Memory B cell (primary cell): ENCODE data around the gene DMD.
"Not testable (repeated sequence)": the region's sequence is repeated elsewhere in the genome, so short reads cannot be mapped to it uniquely, and the experiment has no call there.

Source experiments
- ATAC-seq: fragments of 150-1000 bp; cut with Tn5 transposase; 2 replicates; pipeline ENCODE4 v1.10.0; 2021; ENCODE audit warnings: low read depth, mild to moderate bottlenecking, moderate library complexity
- DNase-seq, 2 donors: peaks; one replicate each; pipeline ENCODE4 v3.0.0; 2022; ENCODE audit warnings: low spot score in 2 of 2
- H3K27ac Mint-ChIP-seq: one replicate; pipeline ENCODE4 v1.8.0; 2022; ENCODE audit warnings: mild to moderate bottlenecking, moderate library complexity, mixed read lengths
- H3K27me3 Mint-ChIP-seq: one replicate; pipeline ENCODE4 v1.8.0; 2022; ENCODE audit warnings: mixed read lengths
- H3K36me3 Mint-ChIP-seq: one replicate; pipeline ENCODE4 v1.8.0; 2022; ENCODE audit warnings: mild to moderate bottlenecking, mixed read lengths
- H3K4me1 Mint-ChIP-seq: one replicate; pipeline ENCODE4 v1.8.0; 2022; ENCODE audit warnings: mixed read lengths
- H3K4me3 Mint-ChIP-seq: one replicate; pipeline ENCODE4 v1.8.0; 2022; ENCODE audit warnings: mild to moderate bottlenecking, moderate library complexity, mixed read lengths
- H3K9me3 Mint-ChIP-seq: one replicate; pipeline ENCODE4 v1.8.0; 2022; ENCODE audit warnings: mixed read lengths

Gene DMD

GRCh38 chrX:33132569-33132968 lies 78.8 kb downstream of the DMD start:
- H3K27ac Mint-ChIP-seq = no peak overlapping the region
- no peaks in the 10 kb centered on the region for H3K36me3 Mint-ChIP-seq
- H3K4me1 Mint-ChIP-seq = no peaks in the 10 kb centered on the region
- H3K4me3 Mint-ChIP-seq = no peak overlapping the region
- H3K27me3 Mint-ChIP-seq = no peaks in the 10 kb centered on the region
- ATAC-seq = no peak
- no peak for DNase-seq
- H3K9me3 Mint-ChIP-seq = no peaks in the 10 kb centered on the region

- Mint-ChIP-seq H3K36me3 (no peaks in the 10 kb centered on the region), H3K4me3 (no peak overlapping the region), H3K27me3 (no peaks in the 10 kb centered on the region), H3K4me1 (no peaks in the 10 kb centered on the region), H3K9me3 (no peaks in the 10 kb centered on the region), H3K27ac (no peak overlapping the region)
- ATAC-seq = no peak
- no peak for DNase-seq
Observed at GRCh38 chrX:33129607-33130006, 81.7 kb downstream of the DMD start.

GRCh38 chrX:33128048-33128805 lies 83.1 kb downstream of the DMD start:
- no peak overlapping the region for H3K4me3 Mint-ChIP-seq
- no peaks in the 10 kb centered on the region for H3K27me3 Mint-ChIP-seq
- H3K36me3 Mint-ChIP-seq = no peaks in the 10 kb centered on the region

GRCh38 chrX:33126469-33126868 lies 84.9 kb downstream of the DMD start:
- no peaks in the 10 kb centered on the region for H3K27me3 Mint-ChIP-seq
- H3K9me3 Mint-ChIP-seq = no peaks in the 10 kb centered on the region
- ATAC-seq (no peak), DNase-seq (no peak)
- H3K4me1 Mint-ChIP-seq = no peaks in the 10 kb centered on the region
- no peaks in the 10 kb centered on the region for H3K36me3 Mint-ChIP-seq
- no peak overlapping the region for H3K27ac Mint-ChIP-seq
- H3K4me3 Mint-ChIP-seq = no peak overlapping the region

More at GRCh38 chrX:33128048-33128805, 83.1 kb downstream of the DMD start:
- Mint-ChIP-seq H3K9me3 (no peaks in the 10 kb centered on the region), H3K27ac (no peak overlapping the region), H3K4me1 (no peaks in the 10 kb centered on the region)
- DNase-seq (no peak), ATAC-seq (no peak)

- no peaks in the 10 kb centered on the region for H3K27me3 Mint-ChIP-seq
- H3K27ac Mint-ChIP-seq = no peak overlapping the region
Observed at GRCh38 chrX:33109858-33110257, 101.5 kb downstream of the DMD start.

GRCh38 chrX:33106737-33107136 lies 104.6 kb downstream of the DMD start:
- no peak for DNase-seq
- no peaks in the 10 kb centered on the region for H3K27me3 Mint-ChIP-seq
- no peak overlapping the region for H3K4me3 Mint-ChIP-seq
- no peaks in the 10 kb centered on the region for H3K4me1 Mint-ChIP-seq
- no peaks in the 10 kb centered on the region for H3K36me3 Mint-ChIP-seq
- no peak for ATAC-seq
- H3K9me3 Mint-ChIP-seq = no peaks in the 10 kb centered on the region
- no peak overlapping the region for H3K27ac Mint-ChIP-seq

More at GRCh38 chrX:33109858-33110257, 101.5 kb downstream of the DMD start:
- ATAC-seq (no peak), DNase-seq (no peak)
- H3K9me3 Mint-ChIP-seq = no peaks in the 10 kb centered on the region
- H3K36me3 Mint-ChIP-seq = no peaks in the 10 kb centered on the region
- H3K4me3 Mint-ChIP-seq = no peak overlapping the region
- no peaks in the 10 kb centered on the region for H3K4me1 Mint-ChIP-seq

GRCh38 chrX:33095079-33095478 lies 116.3 kb downstream of the DMD start:
- H3K27me3 Mint-ChIP-seq = no peaks in the 10 kb centered on the region
- ATAC-seq (no peak), DNase-seq (no peak)
- no peak overlapping the region for H3K4me3 Mint-ChIP-seq
- no peaks in the 10 kb centered on the region for H3K4me1 Mint-ChIP-seq
- no peaks in the 10 kb centered on the region for H3K9me3 Mint-ChIP-seq
- H3K36me3 Mint-ChIP-seq = no peaks in the 10 kb centered on the region
- no peak overlapping the region for H3K27ac Mint-ChIP-seq

GRCh38 chrX:33087411-33087810 lies 123.9 kb downstream of the DMD start:
- Mint-ChIP-seq H3K27ac (no peak overlapping the region), H3K27me3 (no peaks in the 10 kb centered on the region), H3K4me1 (no peaks in the 10 kb centered on the region), H3K4me3 (no peak overlapping the region), H3K36me3 (no peaks in the 10 kb centered on the region), H3K9me3 (no peaks in the 10 kb centered on the region)
- DNase-seq = no peak
- ATAC-seq = no peak

- ATAC-seq = no peak
- no peak overlapping the region for H3K27ac Mint-ChIP-seq
- H3K4me3 Mint-ChIP-seq = no peak overlapping the region
- DNase-seq = no peak
- H3K27me3 Mint-ChIP-seq = no peaks in the 10 kb centered on the region
- H3K36me3 Mint-ChIP-seq = no peaks in the 10 kb centered on the region
- H3K4me1 Mint-ChIP-seq = no peaks in the 10 kb centered on the region
- H3K9me3 Mint-ChIP-seq = no peaks in the 10 kb centered on the region
Observed at GRCh38 chrX:33086886-33087285, 124.5 kb downstream of the DMD start.

- no peaks in the 10 kb centered on the region for H3K4me1 Mint-ChIP-seq
- ATAC-seq = no peak
- H3K36me3 Mint-ChIP-seq = no peaks in the 10 kb centered on the region
Observed at GRCh38 chrX:33082371-33082770, 129.0 kb downstream of the DMD start.

GRCh38 chrX:33078273-33078672 lies 133.1 kb downstream of the DMD start:
- H3K4me1 Mint-ChIP-seq = no peaks in the 10 kb centered on the region
- no peak overlapping the region for H3K27ac Mint-ChIP-seq
- no peak overlapping the region for H3K4me3 Mint-ChIP-seq
- H3K9me3 Mint-ChIP-seq = peaks cover 1% of the 10 kb centered on the region
- H3K36me3 Mint-ChIP-seq = no peaks in the 10 kb centered on the region
- ATAC-seq (no peak), DNase-seq (no peak)
- H3K27me3 Mint-ChIP-seq = no peaks in the 10 kb centered on the region

More at GRCh38 chrX:33082371-33082770, 129.0 kb downstream of the DMD start:
- Mint-ChIP-seq H3K27ac (no peak overlapping the region), H3K27me3 (no peaks in the 10 kb centered on the region), H3K9me3 (peaks cover 1% of the 10 kb centered on the region), H3K4me3 (no peak overlapping the region)
- DNase-seq = no peak

- not testable (repeated sequence) for DNase-seq, H3K36me3 Mint-ChIP-seq, H3K9me3 Mint-ChIP-seq, H3K27ac Mint-ChIP-seq, ATAC-seq, H3K27me3 Mint-ChIP-seq, H3K4me3 Mint-ChIP-seq, H3K4me1 Mint-ChIP-seq
Observed at GRCh38 chrX:33073660-33074059, 137.7 kb downstream of the DMD start.

GRCh38 chrX:33065415-33065814 lies 145.9 kb downstream of the DMD start:
- H3K4me1 Mint-ChIP-seq = no peaks in the 10 kb centered on the region
- H3K4me3 Mint-ChIP-seq = no peak overlapping the region
- H3K27me3 Mint-ChIP-seq = no peaks in the 10 kb centered on the region
- DNase-seq (no peak), ATAC-seq (no peak)
- no peak overlapping the region for H3K27ac Mint-ChIP-seq
- no peaks in the 10 kb centered on the region for H3K9me3 Mint-ChIP-seq
- no peaks in the 10 kb centered on the region for H3K36me3 Mint-ChIP-seq

- H3K9me3 Mint-ChIP-seq = no peaks in the 10 kb centered on the region
- DNase-seq (no peak), ATAC-seq (no peak)
- H3K4me3 Mint-ChIP-seq = no peak overlapping the region
- no peaks in the 10 kb centered on the region for H3K27me3 Mint-ChIP-seq
- H3K36me3 Mint-ChIP-seq = no peaks in the 10 kb centered on the region
- no peaks in the 10 kb centered on the region for H3K4me1 Mint-ChIP-seq
- H3K27ac Mint-ChIP-seq = no peak overlapping the region
Observed at GRCh38 chrX:33062041-33062440, 149.3 kb downstream of the DMD start.

GRCh38 chrX:33053001-33053400 lies 158.3 kb downstream of the DMD start:
- DNase-seq = no peak
- Mint-ChIP-seq H3K27me3 (no peaks in the 10 kb centered on the region), H3K4me3 (no peak overlapping the region), H3K4me1 (no peaks in the 10 kb centered on the region), H3K36me3 (no peaks in the 10 kb centered on the region), H3K27ac (no peak overlapping the region), H3K9me3 (peaks cover 2% of the 10 kb centered on the region)
- no peak for ATAC-seq
